Activated gamma-delta T cell (primary cell): Measurements from ENCODE around the gene GFY.
A peak's percentile ranks its signal among the peaks of the same experiment; 100 is the strongest.

Experiments used
- DNase-seq: peaks from one replicate; lab custom pipeline; 2025; lab: John Stamatoyannopoulos, UW
- total RNA-seq, 2 donors: gene quantifications; one replicate each; lab custom pipeline; 2026; lab: John Stamatoyannopoulos, UW

The GFY gene, protein sequence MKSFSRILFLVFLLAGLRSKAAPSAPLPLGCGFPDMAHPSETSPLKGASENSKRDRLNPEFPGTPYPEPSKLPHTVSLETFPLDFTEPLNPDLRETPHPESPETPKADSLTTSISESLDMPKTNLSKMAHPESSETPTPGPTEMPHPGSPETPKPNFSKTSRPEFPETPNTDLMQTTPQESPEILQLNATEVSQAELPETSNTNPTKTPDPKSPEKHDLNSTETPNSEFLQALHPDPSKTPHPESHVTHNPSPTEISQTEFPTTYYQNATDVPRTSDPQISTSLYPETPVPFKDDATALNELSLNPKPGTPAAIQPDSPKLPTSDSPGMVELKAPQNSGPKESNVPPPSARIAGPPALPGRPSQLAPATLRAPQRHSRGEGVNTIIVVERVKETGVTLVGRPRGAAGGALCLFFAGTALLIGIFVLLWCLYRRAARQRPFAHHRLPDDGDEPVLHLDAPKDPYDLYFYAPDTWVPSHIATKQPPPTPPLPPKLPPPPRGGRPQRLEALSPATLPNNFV
- total RNA-seq = 0 to 0.04 reads per million in 2 donors

GRCh38 chr19:49425178-49425577, at the start of gene GFY:
GFY (plus strand) TSS chr19:49425388; CDS start chr19:49426431, 1,043 bp downstream.
- no peak for DNase-seq

DNA sequence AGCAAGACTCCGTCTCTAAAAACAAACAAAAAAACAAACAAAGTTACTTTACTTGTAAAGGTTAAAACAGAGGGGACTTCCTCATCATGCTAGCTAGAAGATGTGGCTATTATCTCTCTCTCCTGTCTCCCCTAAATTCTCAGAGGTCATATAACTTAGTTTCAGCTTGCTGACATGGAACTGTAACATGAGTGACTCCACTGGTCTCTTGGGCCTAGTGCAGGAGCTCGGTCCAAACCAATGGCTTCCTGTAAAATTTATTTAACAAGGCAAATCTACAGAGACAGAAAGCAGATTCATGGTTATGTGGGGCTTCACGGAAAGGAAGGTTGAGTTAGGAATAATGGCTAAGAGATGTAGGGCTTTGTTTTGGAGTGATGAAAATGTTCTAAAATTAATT, 46.7 kb upstream of the GFY start:
- no peak for DNase-seq

DNA sequence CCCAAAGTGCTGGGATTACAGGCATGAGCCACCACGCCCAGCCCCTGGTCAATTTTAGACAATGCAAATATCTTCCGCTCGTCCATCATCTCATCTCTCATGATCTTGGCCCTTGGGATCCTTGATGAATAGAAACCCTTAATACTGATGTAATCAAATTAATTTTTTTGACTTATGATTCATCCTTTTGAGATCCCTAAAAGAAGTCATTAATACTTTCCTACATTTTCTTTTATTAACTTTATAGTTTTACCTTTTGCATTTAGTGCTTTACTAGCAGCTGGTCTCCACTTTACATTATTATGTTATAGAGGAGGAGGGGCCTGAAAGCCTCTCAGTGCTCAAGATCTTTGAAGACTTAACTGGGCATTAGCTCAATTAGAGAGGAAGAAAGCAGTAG, 44.8 kb upstream of the GFY start:
- DNase-seq = no peak

GRCh38 chr19:49382639-49383038, 42.5 kb upstream of the GFY start:
- DNase-seq = no peak

DNA sequence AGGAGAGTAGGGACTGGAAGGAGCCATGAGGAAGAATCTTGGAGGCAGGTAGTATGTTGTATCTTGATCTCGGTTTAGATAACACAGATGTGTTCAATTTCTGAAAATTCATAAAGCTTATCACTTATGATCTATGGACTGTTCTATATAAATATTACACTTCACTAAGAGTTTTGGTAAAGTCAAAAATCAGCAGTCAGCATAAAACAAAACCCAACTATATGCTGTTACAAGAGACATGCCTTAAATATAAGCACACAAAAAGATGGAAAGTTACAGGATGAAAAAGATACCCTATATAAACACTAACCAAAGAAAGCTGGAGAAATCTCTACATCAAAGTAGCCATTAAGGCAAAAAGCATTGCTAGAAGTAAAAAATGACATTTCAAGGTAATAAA, 41.6 kb upstream of the GFY start:
- no peak for DNase-seq

- peak; percentile 64 for DNase-seq
Observed at GRCh38 chr19:49387936-49388372, 37.2 kb upstream of the GFY start, which contains the start of gene KASH5. KASH5 (plus strand) TSS chr19:49388249; CDS start chr19:49390884, 2,635 bp downstream.

- DNase-seq = no peak
Observed at GRCh38 chr19:49389406-49389805, 35.8 kb upstream of the GFY start.

DNA sequence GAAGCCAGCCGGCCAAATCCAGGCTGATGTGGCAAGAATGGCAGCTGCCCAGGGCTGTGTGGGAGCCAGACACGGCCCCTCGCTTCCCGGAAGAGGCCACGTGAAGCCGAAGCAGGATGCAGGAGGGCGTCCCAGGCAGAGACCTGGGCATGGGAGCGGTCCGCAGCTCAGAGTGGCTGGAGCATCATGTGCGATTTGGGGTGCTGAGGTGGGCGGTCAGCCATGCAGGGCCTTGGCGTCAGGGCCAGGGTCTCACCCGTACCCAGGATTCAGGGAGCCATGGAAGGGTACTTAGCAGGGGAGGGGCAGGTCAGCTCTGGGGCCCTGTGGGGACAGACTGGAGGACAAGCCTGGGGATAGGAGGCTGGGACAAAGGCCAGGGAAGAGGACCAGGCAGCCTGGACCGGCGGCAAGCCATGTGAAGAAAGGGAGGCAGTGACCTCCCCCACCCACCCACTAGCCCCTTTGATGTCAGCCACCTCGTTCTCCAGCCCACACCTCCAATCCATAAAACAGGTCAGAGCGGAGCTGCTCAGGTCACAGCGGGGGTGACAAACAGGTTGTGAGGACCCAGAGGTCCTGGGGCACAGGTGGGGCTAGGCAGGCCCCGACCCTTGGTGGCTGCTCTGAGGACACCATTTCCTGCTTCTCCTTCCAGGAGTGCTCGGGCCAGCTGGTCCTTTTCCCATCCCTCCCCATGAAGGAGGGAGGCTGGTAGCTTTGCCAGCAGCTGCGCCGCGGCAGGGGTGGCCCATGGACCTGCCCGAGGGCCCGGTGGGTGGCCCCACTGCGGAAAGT, 34.9 kb upstream of the GFY start:
- no peak for DNase-seq

DNA sequence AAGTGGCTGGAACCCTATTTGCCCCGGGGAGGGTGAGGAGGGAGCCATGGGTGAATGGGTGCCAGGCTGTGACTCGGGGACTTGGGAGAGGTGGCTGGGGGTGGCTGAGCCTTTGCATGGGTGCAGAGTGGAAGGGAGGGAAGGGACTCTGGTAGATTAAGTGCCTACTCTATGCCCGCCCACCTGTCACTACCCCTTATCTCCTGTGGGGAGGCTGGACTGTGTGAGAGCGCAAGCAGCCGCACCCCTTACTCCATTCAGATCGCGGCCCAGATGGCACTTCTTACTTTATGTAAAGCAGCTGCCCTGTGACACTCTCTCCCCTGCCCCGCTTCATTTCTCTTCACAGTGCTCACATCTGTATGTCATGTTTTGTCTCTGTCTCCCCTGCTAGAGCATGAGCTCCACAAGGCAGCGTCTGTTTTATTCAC, 34.2 kb upstream of the GFY start:
- DNase-seq = no peak

GRCh38 chr19:49391581-49392399, 33.4 kb upstream of the GFY start:
- peak; percentile 28 for DNase-seq

GRCh38 chr19:49393881-49394280, 31.3 kb upstream of the GFY start:
- DNase-seq = no peak

- no peak for DNase-seq
Observed at GRCh38 chr19:49395581-49396407, 29.4 kb upstream of the GFY start.

DNA sequence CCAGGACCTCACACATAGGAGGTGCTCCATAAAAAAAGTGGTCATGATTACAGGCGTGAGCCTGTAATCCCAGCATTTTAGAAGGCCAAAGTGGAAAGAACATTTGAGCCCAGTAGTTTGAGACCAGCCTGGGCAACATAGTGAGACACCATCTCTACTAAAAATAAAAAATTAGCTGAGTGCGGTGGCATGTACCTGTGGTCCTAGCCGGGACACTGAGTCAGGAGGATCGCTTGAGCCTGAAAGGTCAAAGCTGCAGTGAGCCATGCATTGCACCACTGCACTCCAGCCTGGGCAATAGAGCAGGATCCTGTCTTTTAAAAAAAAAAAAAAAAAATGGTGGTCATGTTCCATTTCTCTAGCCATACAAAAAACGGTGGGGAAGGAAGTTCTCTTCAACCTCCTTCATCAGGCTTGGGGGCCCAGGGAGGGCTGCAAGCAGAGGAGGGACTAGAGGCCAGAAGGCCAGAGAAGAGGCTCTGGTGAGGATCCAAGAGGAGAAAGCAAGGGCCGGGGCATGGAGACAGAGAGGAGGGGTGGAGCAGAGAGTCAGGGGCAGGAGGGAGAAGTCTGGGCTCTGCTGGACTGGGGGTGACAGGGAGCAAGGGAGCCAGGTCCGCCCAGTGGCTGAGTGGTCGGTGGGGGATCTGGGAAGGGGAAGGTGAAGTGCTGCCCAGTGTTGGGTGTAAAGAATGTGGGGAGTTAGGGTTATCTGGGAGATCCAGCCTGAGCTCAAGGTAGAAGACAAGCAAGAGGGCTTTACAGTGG, 28.3 kb upstream of the GFY start:
- no peak for DNase-seq

DNA sequence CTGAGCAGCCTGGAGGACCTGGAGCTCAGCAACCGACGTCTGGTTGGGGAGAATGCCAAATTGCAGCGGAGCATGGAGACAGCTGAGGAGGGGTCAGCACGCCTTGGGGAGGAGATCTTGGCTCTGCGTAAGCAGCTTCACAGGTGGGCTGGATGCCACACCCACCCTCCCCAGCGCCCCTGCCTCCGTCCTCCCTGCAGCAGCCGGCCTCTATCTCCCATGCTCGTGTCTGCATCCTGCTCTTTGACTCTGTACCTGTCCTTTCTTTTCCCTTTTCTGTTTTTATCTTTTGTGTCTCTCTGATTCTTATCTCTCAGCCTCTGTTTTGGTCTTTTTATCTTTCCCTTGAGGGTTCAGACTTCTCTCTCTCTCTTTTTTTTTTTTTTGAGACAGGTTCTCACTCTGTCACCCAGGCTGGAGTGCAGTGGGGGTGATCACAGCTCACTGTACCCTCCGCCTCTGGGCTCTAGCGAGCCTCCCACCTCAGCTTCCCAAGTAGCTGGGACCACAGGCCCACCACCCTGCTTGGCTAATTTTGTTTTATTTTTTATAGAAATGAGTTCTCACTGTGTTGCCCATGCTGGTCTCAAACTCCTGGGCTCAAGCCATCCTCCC, 27.1 kb upstream of the GFY start:
- no peak for DNase-seq

DNA sequence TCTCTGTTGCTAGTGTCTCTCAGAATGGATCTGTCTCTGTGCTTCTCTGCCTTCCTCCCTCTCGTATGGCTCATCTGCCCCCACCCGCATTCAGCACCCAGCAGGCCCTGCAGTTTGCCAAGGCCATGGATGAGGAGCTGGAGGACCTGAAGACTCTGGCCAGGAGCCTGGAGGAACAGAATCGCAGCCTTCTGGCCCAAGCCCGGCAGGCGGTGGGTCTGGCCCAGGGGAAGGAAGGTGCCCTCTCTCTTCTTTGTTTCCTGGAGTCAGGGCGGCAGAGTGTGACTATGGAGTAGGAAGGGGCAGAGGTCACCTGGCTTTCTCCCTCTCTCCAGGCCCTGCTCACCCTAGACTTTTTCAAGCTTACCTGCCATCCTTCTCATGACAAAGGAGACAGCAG, 26.3 kb upstream of the GFY start:
- DNase-seq = no peak

DNA sequence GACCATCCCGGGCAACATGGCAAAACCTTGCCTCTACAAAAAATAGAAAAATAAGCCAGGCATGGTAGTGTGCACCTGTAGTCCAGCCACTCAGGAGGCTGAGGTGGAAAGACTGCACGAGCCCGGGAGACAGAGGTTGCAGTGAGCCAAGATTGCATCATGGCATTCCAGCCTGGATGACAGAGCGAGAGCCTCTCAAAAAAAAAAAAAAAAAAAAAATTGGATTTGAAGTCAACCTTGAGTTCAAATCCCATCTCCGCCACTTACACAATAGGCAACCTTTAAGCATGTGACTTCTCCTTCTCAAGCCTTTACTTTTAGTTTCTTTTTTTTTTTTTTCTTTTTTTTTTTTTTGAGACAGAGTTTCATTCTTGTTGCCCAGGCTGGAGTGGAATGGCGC, 25.2 kb upstream of the GFY start:
- no peak for DNase-seq

DNA sequence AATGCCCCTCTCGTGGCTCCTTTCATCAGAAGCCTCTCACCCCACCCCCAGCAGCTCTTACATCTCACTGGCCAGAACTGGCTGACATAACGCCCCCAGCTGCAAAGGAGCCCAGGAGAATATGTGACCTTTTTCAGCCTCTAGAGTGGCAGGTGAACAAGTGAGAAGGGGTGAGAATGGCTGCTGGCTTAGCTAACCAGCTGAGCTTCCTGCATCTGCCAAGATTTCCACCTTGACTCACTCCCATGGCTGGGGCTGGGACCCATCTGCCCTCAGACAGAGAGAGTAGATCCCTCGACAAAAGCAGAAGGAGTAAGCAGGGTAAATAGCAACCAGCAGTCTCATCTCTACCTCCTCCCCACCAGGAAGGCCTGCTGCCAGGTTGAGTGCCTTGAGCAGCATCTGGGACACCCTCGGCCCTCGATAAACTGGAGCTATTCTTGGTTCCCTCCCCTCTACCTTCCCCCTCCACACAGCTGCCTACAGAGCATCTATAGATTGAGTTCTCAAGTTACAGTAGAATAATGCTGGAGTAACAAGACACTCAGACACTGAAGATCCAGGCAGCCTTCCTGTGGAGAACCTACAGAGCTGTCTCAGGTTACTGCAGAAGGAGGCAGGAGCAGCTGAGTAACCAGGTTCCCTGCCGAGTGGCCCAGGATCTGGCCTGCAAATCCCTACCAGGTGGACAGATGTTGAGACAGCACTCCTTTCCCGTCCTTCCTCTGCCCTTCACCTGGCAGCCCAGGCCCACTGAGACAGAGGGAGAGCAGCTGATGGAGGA, 21.6 kb upstream of the GFY start:
- no peak for DNase-seq

DNA sequence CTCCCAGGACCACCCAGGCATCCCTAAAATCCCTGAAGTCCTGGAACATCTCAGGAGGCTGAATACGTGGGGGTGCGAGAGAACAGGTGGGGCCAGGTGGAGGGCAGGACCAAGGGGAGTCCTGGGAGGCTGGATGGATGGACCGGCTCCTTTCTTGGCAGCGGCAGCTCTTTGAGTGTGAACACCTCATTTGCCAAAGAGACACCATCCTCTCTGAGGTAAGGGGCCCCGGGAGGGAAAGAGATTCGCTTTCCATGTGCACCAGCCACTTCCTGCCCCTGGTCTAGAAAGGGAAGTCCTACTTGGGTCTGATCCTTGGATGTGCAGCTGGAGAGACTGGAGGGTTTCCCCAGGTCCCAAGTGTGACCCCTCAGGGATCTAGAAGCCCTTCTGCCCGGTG, 18.1 kb upstream of the GFY start:
- DNase-seq = no peak

GRCh38 chr19:49407482-49408015, 17.6 kb upstream of the GFY start:
- DNase-seq = no peak
